ENCODE measurements around the gene PURA. TPM values are rescaled to one million over a fixed set of nuclear protein-coding genes. Genes with fewer than 3 reads are reported as not detected.
A peak's percentile ranks its signal among the peaks of the same experiment; 100 is the strongest.

Gene PURA
- total and polyA plus RNA-seq, 2 donors from 2014 or later = 4.7 to 31.6 TPM

GRCh38 chr5:140075371-140075770, 38.5 kb upstream of the PURA start:
- intact Hi-C loops (cut with DNase I) = no loop called here
- TF ChIP-seq CTCF (IDR thresholded peaks at IDR 0.05; ENCODE audit: borderline replicate concordance, extremely low read depth, insufficient read depth) = no peak
- H3K4me3 ChIP-seq (ENCODE audit: low read length in 3 of 3) = no peak overlapping the region
- no peaks in the 10 kb centered on the region for H3K9me3 ChIP-seq (ENCODE audit: control insufficient read depth in 2 of 3, insufficient read depth in 1 of 3, low read length in 3 of 3)
- H3K9ac ChIP-seq (ENCODE audit: low read length in 3 of 3) = no peak overlapping the region
- H3K27me3 ChIP-seq (ENCODE audit: control insufficient read depth, insufficient read depth, low read length) = no peaks in the 10 kb centered on the region
- no peak overlapping the region for H3K27ac ChIP-seq (ENCODE audit: low read depth in 2 of 2, low read length in 2 of 2)
- peak; percentile 49 for FAIRE-seq
- no peaks in the 10 kb centered on the region for H3K4me1 ChIP-seq (ENCODE audit: control insufficient read depth in 2 of 3, insufficient read depth in 2 of 3, low read depth in 1 of 3, low read length in 3 of 3)
- H3K36me3 ChIP-seq (ENCODE audit: control insufficient read depth in 2 of 3, insufficient read depth in 3 of 3, low read length in 3 of 3) = no peaks in the 10 kb centered on the region
- no peak for DNase-seq

GRCh38 chr5:140076142-140076541, 37.8 kb upstream of the PURA start:
- Histone ChIP-seq H3K27ac (ENCODE audit: low read depth in 2 of 2, low read length in 2 of 2) (no peak overlapping the region), H3K4me1 (ENCODE audit: control insufficient read depth in 2 of 3, insufficient read depth in 2 of 3, low read depth in 1 of 3, low read length in 3 of 3) (no peaks in the 10 kb centered on the region), H3K27me3 (ENCODE audit: control insufficient read depth, insufficient read depth, low read length) (no peaks in the 10 kb centered on the region), H3K36me3 (ENCODE audit: control insufficient read depth in 2 of 3, insufficient read depth in 3 of 3, low read length in 3 of 3) (no peaks in the 10 kb centered on the region), H3K9me3 (ENCODE audit: control insufficient read depth in 2 of 3, insufficient read depth in 1 of 3, low read length in 3 of 3) (no peaks in the 10 kb centered on the region), H3K9ac (ENCODE audit: low read length in 3 of 3) (no peak overlapping the region), H3K4me3 (ENCODE audit: low read length in 3 of 3) (no peak overlapping the region)
- intact Hi-C loops (cut with DNase I) = no loop called here
- no peak for DNase-seq
- FAIRE-seq = peak; percentile 32
- TF ChIP-seq CTCF (IDR thresholded peaks at IDR 0.05; ENCODE audit: borderline replicate concordance, extremely low read depth, insufficient read depth) = no peak

GRCh38 chr5:140076788-140077187, 37.1 kb upstream of the PURA start:
- H3K4me3 ChIP-seq (ENCODE audit: low read length in 3 of 3) = no peak overlapping the region
- no peak for FAIRE-seq
- no peak for TF ChIP-seq CTCF (IDR thresholded peaks at IDR 0.05; ENCODE audit: borderline replicate concordance, extremely low read depth, insufficient read depth)
- intact Hi-C loops (cut with DNase I) = no loop called here
- H3K9me3 ChIP-seq (ENCODE audit: control insufficient read depth in 2 of 3, insufficient read depth in 1 of 3, low read length in 3 of 3) = no peaks in the 10 kb centered on the region
- H3K27me3 ChIP-seq (ENCODE audit: control insufficient read depth, insufficient read depth, low read length) = no peaks in the 10 kb centered on the region
- H3K9ac ChIP-seq (ENCODE audit: low read length in 3 of 3) = no peak overlapping the region
- no peak overlapping the region for H3K27ac ChIP-seq (ENCODE audit: low read depth in 2 of 2, low read length in 2 of 2)
- H3K36me3 ChIP-seq (ENCODE audit: control insufficient read depth in 2 of 3, insufficient read depth in 3 of 3, low read length in 3 of 3) = no peaks in the 10 kb centered on the region
- no peaks in the 10 kb centered on the region for H3K4me1 ChIP-seq (ENCODE audit: control insufficient read depth in 2 of 3, insufficient read depth in 2 of 3, low read depth in 1 of 3, low read length in 3 of 3)
- no peak for DNase-seq

- no peak overlapping the region for H3K9ac ChIP-seq (ENCODE audit: low read length in 3 of 3)
- H3K4me3 ChIP-seq (ENCODE audit: low read length in 3 of 3) = no peak overlapping the region
- no peak for DNase-seq
- no peaks in the 10 kb centered on the region for H3K27me3 ChIP-seq (ENCODE audit: control insufficient read depth, insufficient read depth, low read length)
- intact Hi-C loops (cut with DNase I) = no loop called here
- peaks cover 0 to 10% (median 6%) of the 10 kb centered on the region in 3 donors for H3K4me1 ChIP-seq (ENCODE audit: control insufficient read depth in 2 of 3, insufficient read depth in 2 of 3, low read depth in 1 of 3, low read length in 3 of 3)
- no peak overlapping the region for H3K27ac ChIP-seq (ENCODE audit: low read depth in 2 of 2, low read length in 2 of 2)
- no peak for TF ChIP-seq CTCF (IDR thresholded peaks at IDR 0.05; ENCODE audit: borderline replicate concordance, extremely low read depth, insufficient read depth)
- no peak for FAIRE-seq
- no peaks in the 10 kb centered on the region for H3K9me3 ChIP-seq (ENCODE audit: control insufficient read depth in 2 of 3, insufficient read depth in 1 of 3, low read length in 3 of 3)
- no peaks in the 10 kb centered on the region for H3K36me3 ChIP-seq (ENCODE audit: control insufficient read depth in 2 of 3, insufficient read depth in 3 of 3, low read length in 3 of 3)
Measured at GRCh38 chr5:140083120-140083519, 30.8 kb upstream of the PURA start.

All from kidney (tissue), 14 donors.